HepG2 (cell line): ENCODE measurements around the gene PSMB9. TPM values are rescaled to one million over a fixed set of nuclear protein-coding genes. Genes with fewer than 3 reads are reported as not detected.

Source experiments
- AGO2 ChIP-seq: fragments of 200-400 bp; formaldehyde crosslinking; optimal IDR thresholded peaks from 2 replicates; pipeline ENCODE3; 2017; ENCODE audit warnings: mild to moderate bottlenecking, low read depth, low read length, moderate library complexity
- ARHGAP35 ChIP-seq: sonication (generic); formaldehyde crosslinking; IDR thresholded peaks from 2 replicates; pipeline ENCODE4 v1.9.0; 2022; ENCODE audit warnings: mild to moderate bottlenecking, inconsistent platforms, moderate library complexity, missing genetic modification reagents, borderline replicate concordance
- ETV6 ChIP-seq: sonication (generic); formaldehyde crosslinking; conservative IDR thresholded peaks from 2 replicates; pipeline ENCODE4 v1.4.0; 2020; ENCODE audit warnings: missing genetic modification reagents
- GPN1 ChIP-seq: sonication (generic); formaldehyde crosslinking; IDR thresholded peaks from 2 replicates; pipeline ENCODE4 v1.5.1; 2020; ENCODE audit warnings: missing genetic modification reagents, borderline replicate concordance
- HDAC6 ChIP-seq: fragments of 200-600 bp; sonication (generic); IDR thresholded peaks from 2 replicates; pipeline ENCODE4 v1.7.0; 2017; ENCODE audit warnings: mild to moderate bottlenecking, antibody characterized with exemption, low read length, low read depth
- IRF2 ChIP-seq: IDR thresholded peaks from 2 replicates; pipeline ENCODE4 v1.6.1; 2018; ENCODE audit warnings: missing genetic modification reagents, missing compliant biosample characterization
- KAT2B ChIP-seq: fragments of 150-350 bp; IDR thresholded peaks from 2 replicates; pipeline ENCODE4 v1.6.1; 2014; ENCODE audit warnings: low read depth, low read length, borderline replicate concordance
- LCORL ChIP-seq, 2 experiments: fragments of 450-650 bp in 1 of 2; sonication (generic) in 1 of 2; formaldehyde crosslinking in 1 of 2; IDR thresholded peaks; 2 replicates each; pipeline versions ENCODE4 v1.5.0 to v1.6.1; 2017 to 2020; ENCODE audit warnings: antibody characterized with exemption in 1 of 2, missing genetic modification reagents in 1 of 2
- NONO ChIP-seq, 2 experiments: fragments of 450-650 bp in 1 of 2; sonication (generic) in 1 of 2; formaldehyde crosslinking in 1 of 2; IDR thresholded peaks in 1 of 2; conservative IDR thresholded peaks in 1 of 2; 2 replicates each; pipeline versions ENCODE4 v1.6.1 to v1.8.0; 2017 to 2022; ENCODE audit warnings: mild to moderate bottlenecking in 1 of 2, missing genetic modification reagents in 1 of 2, moderate library complexity in 1 of 2
- SALL2 ChIP-seq: sonication (generic); formaldehyde crosslinking; IDR thresholded peaks from 2 replicates; pipeline ENCODE4 v1.8.1; 2023; ENCODE audit warnings: mild to moderate bottlenecking, missing genetic modification reagents, inconsistent platforms
- TGIF2 ChIP-seq: IDR thresholded peaks from 2 replicates; pipeline ENCODE4 v1.6.1; 2016; ENCODE audit warnings: control low read depth, missing compliant biosample characterization
- YEATS4 ChIP-seq: sonication (generic); formaldehyde crosslinking; IDR thresholded peaks from 2 replicates; pipeline ENCODE4 v1.4.0; 2020; ENCODE audit warnings: missing genetic modification reagents, borderline replicate concordance
- ZBTB38 ChIP-seq: sonication (generic); formaldehyde crosslinking; IDR thresholded peaks from 2 replicates; pipeline ENCODE4 v1.5.1; 2020; ENCODE audit warnings: mild to moderate bottlenecking, missing genetic modification reagents
- ZFP41 ChIP-seq: sonication (generic); formaldehyde crosslinking; IDR thresholded peaks from 2 replicates; pipeline ENCODE4 v1.4.0; 2020; ENCODE audit warnings: mild to moderate bottlenecking, missing genetic modification reagents, borderline replicate concordance
- ZNF230 ChIP-seq: sonication (generic); formaldehyde crosslinking; IDR thresholded peaks from 2 replicates; pipeline ENCODE4 v1.4.0; 2020; ENCODE audit warnings: mild to moderate bottlenecking, missing genetic modification reagents
- ZNF564 ChIP-seq: sonication (generic); formaldehyde crosslinking; IDR thresholded peaks from 2 replicates; pipeline ENCODE4 v1.8.1; 2023; ENCODE audit warnings: mild to moderate bottlenecking, missing genetic modification reagents
- ZNF788 ChIP-seq: sonication (generic); formaldehyde crosslinking; IDR thresholded peaks from 2 replicates; pipeline ENCODE4 v1.5.0; 2020; ENCODE audit warnings: mild to moderate bottlenecking, missing genetic modification reagents, borderline replicate concordance
- ZNF816 ChIP-seq: sonication (generic); formaldehyde crosslinking; IDR thresholded peaks from 2 replicates; pipeline ENCODE4 v1.8.0; 2022; ENCODE audit warnings: missing genetic modification reagents, mild to moderate bottlenecking, borderline replicate concordance
- ZNF879 ChIP-seq: sonication (generic); formaldehyde crosslinking; IDR thresholded peaks from 2 replicates; pipeline ENCODE4 v1.8.1; 2023; ENCODE audit warnings: missing genetic modification reagents
- polyA plus RNA-seq, 8 experiments: library from polyadenylated mRNA; depleted of rRNA in 3 of 8; stranded (reverse) in 7 of 8; unstranded in 1 of 8; fragments of >200 nt; fragmentation: Illumina TruSeq in 4 of 8; extraction: Trizol in 4 of 8; gene quantifications; 2 replicates each; pipeline versions ENCODE4 v1.2.1 to v1.2.3, GENCODE V29; 2011 to 2016; ENCODE audit warnings: low read depth in 4 of 8, missing spikeins in 1 of 8, mixed read lengths in 1 of 8; ENCODE audit not compliant: insufficient read depth in 1 of 8
- total RNA-seq, 5 experiments: library from RNA; depleted of rRNA; stranded (reverse); fragments of >200 nt; fragmentation: Illumina TruSeq; extraction: Trizol; gene quantifications; 2 replicates each; pipeline ENCODE4 v1.2.3, GENCODE V29; 2016; ENCODE audit warnings: low read depth in 1 of 5
- TF ChIP-seq, protein P1 (sequence below): sonication (generic); formaldehyde crosslinking; IDR thresholded peaks from 2 replicates; pipeline ENCODE4 v1.4.0; 2020; ENCODE audit warnings: low read depth, mild to moderate bottlenecking, missing genetic modification reagents
- TF ChIP-seq, protein P2 (sequence below): sonication (generic); formaldehyde crosslinking; IDR thresholded peaks from 2 replicates; pipeline ENCODE4 v1.4.0; 2020; ENCODE audit warnings: missing genetic modification reagents
- TF ChIP-seq, protein P3 (sequence below): sonication (generic); formaldehyde crosslinking; IDR thresholded peaks from 2 replicates; pipeline ENCODE4 v1.5.1; 2020; ENCODE audit warnings: missing genetic modification reagents, mild to moderate bottlenecking, borderline replicate concordance
- TF ChIP-seq, protein P4 (sequence below): sonication (generic); formaldehyde crosslinking; IDR thresholded peaks from 2 replicates; pipeline ENCODE4 v1.8.0; 2022; ENCODE audit warnings: missing genetic modification reagents, mild to moderate bottlenecking, moderate library complexity, borderline replicate concordance

PSMB9 gene
- total and polyA plus RNA-seq, 2 of the 13 experiments (the other 11 are each of a cell fraction or from before 2014, with no cell fraction given), result 15.6 to 16.0 TPM

DNA sequence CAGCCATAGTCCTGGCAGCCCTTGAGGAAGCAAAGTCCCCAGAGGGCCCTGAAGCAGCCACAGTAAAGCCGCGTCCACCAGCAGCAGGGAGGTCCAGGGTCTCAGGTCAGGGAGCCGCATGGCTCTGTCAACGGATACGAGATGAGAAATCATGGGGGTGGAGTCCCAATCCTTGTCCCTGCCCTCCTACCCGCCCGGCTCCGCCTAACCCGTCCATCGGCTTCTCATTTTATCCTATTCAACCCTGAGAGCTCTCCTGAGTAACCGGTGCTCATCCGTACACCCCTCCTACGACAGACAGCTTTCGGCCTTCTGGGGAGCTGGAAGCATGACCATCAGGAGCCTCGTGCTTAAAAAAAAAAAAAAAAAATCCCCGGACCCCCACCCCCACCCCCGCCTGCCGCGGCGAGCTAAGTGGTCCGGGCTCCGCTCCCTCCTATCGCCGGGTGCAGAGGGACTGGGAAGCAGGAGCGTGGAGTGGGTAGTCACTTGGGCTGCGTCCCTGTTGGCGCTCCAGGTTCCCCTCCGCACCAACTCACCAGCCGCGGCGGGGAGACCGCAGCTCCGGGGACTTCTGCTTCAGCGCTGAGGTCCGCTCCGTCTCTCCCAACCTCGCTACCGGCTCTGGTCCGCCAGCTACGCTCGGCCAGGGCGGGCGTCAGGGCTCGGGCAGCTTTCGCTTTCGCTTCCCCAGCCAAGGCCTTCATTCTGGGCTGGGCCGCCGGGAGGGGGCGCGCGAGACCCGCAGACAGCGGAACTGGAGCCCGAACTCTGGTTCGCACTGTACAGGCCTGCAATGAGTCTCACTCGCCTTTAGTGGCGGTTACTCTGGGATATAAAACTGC lies 15.7 kb upstream of the PSMB9 start, which contains the start of gene TAP2 (continued):
- TF ChIP-seq ZNF230 (CRISPR knock-in tag) (0 out of 2 replicates have a peak, but pooled peaks have one; percentile 73), TGIF2 (CRISPR knock-in tag) (peak; percentile 34; the same call in 1 of the 2 replicates), YEATS4 (peak; percentile 46), KAT2B (no peak), ZFP41 (CRISPR knock-in tag) (no peak), ARHGAP35 (CRISPR knock-in tag) (peak; percentile 73; the same call in 1 of the 2 replicates), GPN1 (0 out of 2 replicates have a peak, but pooled peaks have one; percentile 31), LCORL (IDR thresholded peaks at IDR 0.05) (no peak), LCORL (CRISPR knock-in tag; IDR thresholded peaks at IDR 0.05) (peak; percentile 77), ZNF879 (CRISPR knock-in tag) (no peak), ETV6 (CRISPR knock-in tag) (no peak), AGO2 (peak; percentile 22), IRF2 (CRISPR knock-in tag) (peak; percentile 100), ZBTB38 (CRISPR knock-in tag) (peak; percentile 72), ZNF788 (CRISPR knock-in tag) (peak; percentile 88; the same call in 1 of the 2 replicates), SALL2 (CRISPR knock-in tag) (peak; percentile 86), NONO (IDR thresholded peaks at IDR 0.05) (no peak), NONO (CRISPR knock-in tag; conservative IDR thresholded peaks at IDR 0.05) (peak; percentile 80), ZNF816 (CRISPR knock-in tag) (no peak), ZNF564 (0 out of 2 replicates have a peak, but pooled peaks have one; percentile 48), HDAC6 (no peak)
- TF ChIP-seq, protein P1, sequence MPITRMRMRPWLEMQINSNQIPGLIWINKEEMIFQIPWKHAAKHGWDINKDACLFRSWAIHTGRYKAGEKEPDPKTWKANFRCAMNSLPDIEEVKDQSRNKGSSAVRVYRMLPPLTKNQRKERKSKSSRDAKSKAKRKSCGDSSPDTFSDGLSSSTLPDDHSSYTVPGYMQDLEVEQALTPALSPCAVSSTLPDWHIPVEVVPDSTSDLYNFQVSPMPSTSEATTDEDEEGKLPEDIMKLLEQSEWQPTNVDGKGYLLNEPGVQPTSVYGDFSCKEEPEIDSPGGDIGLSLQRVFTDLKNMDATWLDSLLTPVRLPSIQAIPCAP (CRISPR knock-in tag), result peak; percentile 100
- TF ChIP-seq, protein P2, sequence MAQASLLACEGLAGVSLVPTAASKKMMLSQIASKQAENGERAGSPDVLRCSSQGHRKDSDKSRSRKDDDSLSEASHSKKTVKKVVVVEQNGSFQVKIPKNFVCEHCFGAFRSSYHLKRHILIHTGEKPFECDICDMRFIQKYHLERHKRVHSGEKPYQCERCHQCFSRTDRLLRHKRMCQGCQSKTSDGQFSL (CRISPR knock-in tag), result no peak
- TF ChIP-seq, protein P3, sequence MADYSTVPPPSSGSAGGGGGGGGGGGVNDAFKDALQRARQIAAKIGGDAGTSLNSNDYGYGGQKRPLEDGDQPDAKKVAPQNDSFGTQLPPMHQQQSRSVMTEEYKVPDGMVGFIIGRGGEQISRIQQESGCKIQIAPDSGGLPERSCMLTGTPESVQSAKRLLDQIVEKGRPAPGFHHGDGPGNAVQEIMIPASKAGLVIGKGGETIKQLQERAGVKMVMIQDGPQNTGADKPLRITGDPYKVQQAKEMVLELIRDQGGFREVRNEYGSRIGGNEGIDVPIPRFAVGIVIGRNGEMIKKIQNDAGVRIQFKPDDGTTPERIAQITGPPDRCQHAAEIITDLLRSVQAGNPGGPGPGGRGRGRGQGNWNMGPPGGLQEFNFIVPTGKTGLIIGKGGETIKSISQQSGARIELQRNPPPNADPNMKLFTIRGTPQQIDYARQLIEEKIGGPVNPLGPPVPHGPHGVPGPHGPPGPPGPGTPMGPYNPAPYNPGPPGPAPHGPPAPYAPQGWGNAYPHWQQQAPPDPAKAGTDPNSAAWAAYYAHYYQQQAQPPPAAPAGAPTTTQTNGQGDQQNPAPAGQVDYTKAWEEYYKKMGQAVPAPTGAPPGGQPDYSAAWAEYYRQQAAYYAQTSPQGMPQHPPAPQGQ, result no peak
- TF ChIP-seq, protein P4, sequence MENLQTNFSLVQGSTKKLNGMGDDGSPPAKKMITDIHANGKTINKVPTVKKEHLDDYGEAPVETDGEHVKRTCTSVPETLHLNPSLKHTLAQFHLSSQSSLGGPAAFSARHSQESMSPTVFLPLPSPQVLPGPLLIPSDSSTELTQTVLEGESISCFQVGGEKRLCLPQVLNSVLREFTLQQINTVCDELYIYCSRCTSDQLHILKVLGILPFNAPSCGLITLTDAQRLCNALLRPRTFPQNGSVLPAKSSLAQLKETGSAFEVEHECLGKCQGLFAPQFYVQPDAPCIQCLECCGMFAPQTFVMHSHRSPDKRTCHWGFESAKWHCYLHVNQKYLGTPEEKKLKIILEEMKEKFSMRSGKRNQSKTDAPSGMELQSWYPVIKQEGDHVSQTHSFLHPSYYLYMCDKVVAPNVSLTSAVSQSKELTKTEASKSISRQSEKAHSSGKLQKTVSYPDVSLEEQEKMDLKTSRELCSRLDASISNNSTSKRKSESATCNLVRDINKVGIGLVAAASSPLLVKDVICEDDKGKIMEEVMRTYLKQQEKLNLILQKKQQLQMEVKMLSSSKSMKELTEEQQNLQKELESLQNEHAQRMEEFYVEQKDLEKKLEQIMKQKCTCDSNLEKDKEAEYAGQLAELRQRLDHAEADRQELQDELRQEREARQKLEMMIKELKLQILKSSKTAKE (CRISPR knock-in tag), result no peak
